GM18508 (cell line): Measurements from ENCODE around the gene SLC16A8.
"Not testable (repeated sequence)": the region's sequence is repeated elsewhere in the genome, so short reads cannot be mapped to it uniquely, and the experiment has no call there.

Experiments used
- ATAC-seq: cut with Tn5 transposase; IDR thresholded peaks from one replicate; pipeline ENCODE4 v1.9.1; 2021; ENCODE audit warnings: moderate number of reproducible peaks; ENCODE audit not compliant: insufficient read depth, unreplicated experiment

Gene SLC16A8

GRCh38 chr22:38088629-38089473 lies 4.9 kb upstream of the SLC16A8 start:
- ATAC-seq: no peak

- ATAC-seq: no peak
Measured at GRCh38 chr22:38087855-38088254, 3.9 kb upstream of the SLC16A8 start.

GRCh38 chr22:38086942-38087341 lies 3.0 kb upstream of the SLC16A8 start:
- ATAC-seq: no peak

- no peak for ATAC-seq
Measured at GRCh38 chr22:38086001-38086845, 2.2 kb upstream of the SLC16A8 start.

- no peak for ATAC-seq
Measured at GRCh38 chr22:38085501-38085900, 1.5 kb upstream of the SLC16A8 start.

GRCh38 chr22:38085056-38085455 lies 1.1 kb upstream of the SLC16A8 start:
- no peak for ATAC-seq

GRCh38 chr22:38082986-38083710 lies 836 bp downstream of the SLC16A8 start:
- no peak for ATAC-seq

GRCh38 chr22:38081941-38082828 lies 1.8 kb downstream of the SLC16A8 start:
- no peak for ATAC-seq

GRCh38 chr22:38081636-38081940 lies 2.4 kb downstream of the SLC16A8 start:
- no peak for ATAC-seq

- no peak for ATAC-seq
Measured at GRCh38 chr22:38080850-38081635, 2.9 kb downstream of the SLC16A8 start.

- no peak for ATAC-seq
Measured at GRCh38 chr22:38080474-38080849, 3.5 kb downstream of the SLC16A8 start.

- ATAC-seq: no peak
Measured at GRCh38 chr22:38079804-38080203, 4.2 kb downstream of the SLC16A8 start.

- ATAC-seq: not testable (repeated sequence)
Measured at GRCh38 chr22:38079208-38079607, 4.8 kb downstream of the SLC16A8 start.

- ATAC-seq: no peak
Measured at GRCh38 chr22:38078046-38078840, 5.7 kb downstream of the SLC16A8 start.

GRCh38 chr22:38077595-38077994 lies 6.4 kb downstream of the SLC16A8 start:
- no peak for ATAC-seq

GRCh38 chr22:38077096-38077495 lies 6.9 kb downstream of the SLC16A8 start:
- no peak for ATAC-seq

GRCh38 chr22:38075961-38076360 lies 8.0 kb downstream of the SLC16A8 start:
- no peak for ATAC-seq

- no peak for ATAC-seq
Measured at GRCh38 chr22:38075105-38075825, 8.7 kb downstream of the SLC16A8 start.
